HG03066 (cell line): Measurements from ENCODE around the gene DOCK10.

ENCODE experiments used
- ATAC-seq: cut with Tn5 transposase; IDR thresholded peaks from one replicate; pipeline ENCODE4 v1.9.1; 2021; ENCODE audit warnings: low read depth; ENCODE audit not compliant: unreplicated experiment

DOCK10 gene

DNA sequence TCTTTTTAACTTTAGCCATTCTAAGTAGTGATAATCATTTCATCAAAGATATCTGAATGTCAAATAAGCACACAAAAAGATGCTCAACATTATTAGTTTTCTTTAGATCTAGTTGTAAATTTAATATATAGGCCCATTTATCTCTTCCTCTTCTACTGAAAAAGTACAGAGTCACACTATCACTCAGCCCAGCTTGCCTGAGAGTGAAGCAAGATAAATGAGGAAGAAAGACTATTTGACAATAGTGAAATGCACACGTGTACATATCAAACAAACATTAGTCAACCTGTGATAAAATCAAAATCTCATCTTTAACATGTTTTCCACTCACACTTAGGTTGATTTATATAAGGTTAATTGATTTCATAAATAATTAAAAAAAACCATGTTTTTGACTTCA, 242.6 kb downstream of the DOCK10 start:
- ATAC-seq: no peak

DNA sequence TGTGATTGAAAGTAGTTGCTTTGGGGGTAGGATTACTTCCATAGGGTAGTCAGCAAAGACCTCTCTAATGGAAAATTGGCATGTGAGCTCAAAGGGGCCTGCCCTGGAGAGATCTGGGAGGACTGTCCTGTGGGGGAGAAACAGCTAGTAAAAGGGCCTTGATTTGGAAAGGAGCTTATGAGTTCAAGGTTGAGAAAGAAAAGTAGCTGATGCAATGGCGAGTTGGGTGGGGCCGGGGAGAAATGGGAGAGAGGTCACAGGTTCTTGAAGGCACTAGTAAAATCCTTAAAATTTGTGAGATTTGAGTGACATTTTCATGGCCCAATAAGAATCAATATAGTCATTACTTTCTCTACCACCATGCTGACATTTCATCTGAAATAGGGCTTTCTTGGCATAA, 244.1 kb downstream of the DOCK10 start:
- ATAC-seq: no peak

DNA sequence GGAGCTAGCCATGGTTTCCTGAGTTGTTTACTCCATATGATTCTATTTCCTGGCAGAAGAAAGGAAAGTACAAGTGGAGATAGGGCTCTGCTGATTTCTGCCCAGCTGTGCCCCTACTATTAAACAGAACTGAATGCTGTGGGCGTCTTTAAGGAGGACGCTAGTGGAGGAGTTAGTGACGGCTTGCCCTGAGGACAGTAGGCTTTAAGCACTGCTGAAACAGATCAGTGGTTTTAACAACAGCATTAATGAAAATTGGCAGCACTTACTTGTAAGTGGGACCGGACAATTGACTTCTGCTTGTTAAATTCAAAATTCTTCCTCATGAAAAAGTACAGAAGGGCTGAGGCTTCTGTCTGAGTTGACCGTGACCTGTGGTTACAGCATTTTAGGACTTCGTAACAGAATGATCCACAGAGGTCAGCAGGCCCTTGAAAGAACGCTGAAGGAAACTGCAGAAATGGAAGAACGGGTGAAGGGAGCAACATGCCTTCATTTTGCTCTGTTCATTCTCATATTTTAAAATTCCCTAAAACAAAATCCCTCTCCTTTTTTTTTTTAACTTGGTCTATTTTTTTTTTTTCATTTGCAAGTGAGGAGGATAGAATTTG, 245.5 kb downstream of the DOCK10 start:
- no peak for ATAC-seq

DNA sequence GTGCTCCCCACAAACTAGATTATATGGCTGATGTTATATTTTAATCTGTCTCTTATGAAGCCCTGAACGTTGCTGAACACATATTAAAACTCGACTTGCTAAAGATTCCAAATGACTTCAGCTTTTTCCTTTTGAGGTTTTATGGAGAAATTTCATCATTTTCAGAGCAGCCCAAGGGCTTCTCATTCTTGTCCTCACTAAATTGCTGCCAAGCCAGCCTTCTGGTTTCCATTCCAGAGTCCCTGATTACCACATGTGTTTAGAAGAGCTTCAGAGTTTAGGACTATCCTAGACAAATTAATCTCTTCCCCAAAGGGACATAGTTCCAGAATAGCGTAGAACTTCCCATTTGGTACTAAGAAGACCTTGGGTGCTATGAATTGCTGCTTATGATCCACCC, 248.3 kb downstream of the DOCK10 start:
- no peak for ATAC-seq

DNA sequence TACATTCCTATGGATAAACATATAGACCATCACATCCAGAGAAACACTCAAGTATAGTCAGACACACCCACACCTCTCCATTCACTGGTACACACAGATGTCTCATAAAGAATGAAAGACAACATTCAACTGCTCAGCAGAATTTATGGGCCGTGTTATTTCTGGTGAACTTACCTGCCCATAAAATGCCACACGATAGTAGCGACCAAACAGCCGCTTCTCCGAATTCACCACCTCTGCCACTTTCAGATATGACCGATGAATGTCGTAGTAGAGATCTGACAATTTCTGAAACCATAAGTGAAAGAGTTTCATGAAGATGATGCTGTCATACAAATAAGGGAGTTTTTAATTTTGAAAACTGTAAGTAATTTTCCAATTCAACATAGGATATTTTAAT, 255.4 kb downstream of the DOCK10 start:
- ATAC-seq: no peak

DNA sequence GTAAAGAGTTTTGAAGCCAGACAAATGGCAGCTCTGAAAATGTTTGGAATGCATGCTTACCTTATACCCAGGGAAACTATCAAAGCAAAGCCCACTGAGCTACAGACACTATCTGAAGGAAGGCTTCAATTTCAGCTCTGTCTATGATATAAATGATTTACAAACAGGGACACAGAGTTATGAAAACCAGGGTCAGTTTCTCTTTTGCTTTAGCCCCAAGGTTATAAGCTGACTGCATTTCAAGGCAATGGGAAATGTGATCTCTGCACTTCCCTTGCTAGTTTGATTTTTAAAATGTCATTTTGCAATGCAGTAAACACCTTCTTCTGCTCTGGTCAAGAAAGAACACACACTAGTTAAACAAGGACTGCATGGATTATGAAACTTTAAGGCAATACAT, 260.9 kb downstream of the DOCK10 start:
- ATAC-seq: no peak

DNA sequence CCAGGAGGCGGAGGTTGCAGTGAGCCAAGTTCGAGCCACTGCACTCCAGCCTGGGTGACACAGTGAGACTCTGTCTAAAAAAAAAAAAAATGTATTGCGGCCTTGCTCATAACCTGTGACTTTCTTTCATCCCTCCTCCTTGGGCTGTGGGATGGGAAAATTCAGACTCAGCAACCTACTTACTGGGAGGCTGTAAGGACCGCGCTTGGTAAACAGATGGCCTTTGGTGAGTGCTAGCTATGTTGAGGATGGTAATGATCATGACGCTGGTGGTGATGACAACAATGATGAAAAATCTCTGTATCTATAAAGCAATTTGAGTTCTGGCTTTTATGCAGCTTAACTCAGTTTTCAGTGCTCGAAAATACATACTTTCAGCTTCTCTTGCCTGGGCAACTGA, 261.4 kb downstream of the DOCK10 start:
- ATAC-seq: no peak

DNA sequence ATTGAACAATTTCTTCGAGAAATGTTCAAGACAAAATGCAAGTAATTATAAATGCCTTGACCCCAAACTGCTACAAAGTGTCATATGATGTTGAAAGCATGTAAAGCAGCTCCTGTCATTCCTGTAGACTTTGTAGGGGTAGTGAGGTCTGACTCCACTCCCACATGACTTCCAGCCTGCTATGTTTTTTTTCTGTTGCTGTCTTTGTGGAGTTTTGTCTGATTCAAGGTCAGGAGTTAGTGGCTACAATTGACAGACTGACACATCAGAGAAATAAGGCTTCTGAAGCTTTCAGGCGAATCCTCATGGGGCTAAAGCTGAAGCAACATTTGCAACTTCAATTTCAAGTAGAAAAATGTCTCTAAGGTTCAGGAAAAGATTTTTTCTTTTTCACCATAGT, 262.2 kb downstream of the DOCK10 start:
- no peak for ATAC-seq

DNA sequence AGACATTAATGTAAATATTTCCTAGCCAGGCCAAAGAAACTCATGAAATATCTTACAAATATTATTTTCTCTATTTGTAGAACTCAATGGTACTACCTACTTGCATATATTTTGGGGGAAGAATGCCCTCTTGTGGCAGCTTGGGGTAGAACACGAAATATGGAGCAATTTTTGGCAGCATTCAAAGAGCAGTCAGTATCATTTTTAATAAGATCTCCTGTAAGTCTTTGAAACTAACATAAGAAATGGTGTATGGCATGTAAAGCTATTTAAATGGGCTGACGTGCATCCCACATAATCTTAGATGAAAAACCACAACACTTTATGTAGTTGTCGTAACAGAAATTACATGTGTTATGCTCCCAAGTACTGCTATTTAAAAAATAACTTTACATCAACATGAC, 263.8 kb downstream of the DOCK10 start:
- ATAC-seq: peak; percentile 65

DNA sequence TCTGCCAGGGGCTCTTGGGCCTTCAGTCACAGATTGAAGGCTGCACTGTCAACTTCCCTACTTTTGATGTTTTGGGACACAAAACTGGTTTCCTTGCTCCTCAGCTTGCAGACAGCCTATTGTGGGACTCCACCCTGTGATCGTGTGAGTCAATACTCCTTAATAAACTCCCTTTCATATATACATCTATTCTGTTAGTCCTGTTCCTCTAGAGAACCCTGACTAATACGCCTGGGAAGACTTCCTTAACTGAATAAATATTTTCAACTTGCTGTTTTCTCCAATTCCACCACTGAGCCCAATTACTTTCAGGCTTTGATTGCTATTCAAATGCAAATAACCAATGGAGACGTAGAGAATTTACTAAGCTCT, 264.7 kb downstream of the DOCK10 start:
- no peak for ATAC-seq

DNA sequence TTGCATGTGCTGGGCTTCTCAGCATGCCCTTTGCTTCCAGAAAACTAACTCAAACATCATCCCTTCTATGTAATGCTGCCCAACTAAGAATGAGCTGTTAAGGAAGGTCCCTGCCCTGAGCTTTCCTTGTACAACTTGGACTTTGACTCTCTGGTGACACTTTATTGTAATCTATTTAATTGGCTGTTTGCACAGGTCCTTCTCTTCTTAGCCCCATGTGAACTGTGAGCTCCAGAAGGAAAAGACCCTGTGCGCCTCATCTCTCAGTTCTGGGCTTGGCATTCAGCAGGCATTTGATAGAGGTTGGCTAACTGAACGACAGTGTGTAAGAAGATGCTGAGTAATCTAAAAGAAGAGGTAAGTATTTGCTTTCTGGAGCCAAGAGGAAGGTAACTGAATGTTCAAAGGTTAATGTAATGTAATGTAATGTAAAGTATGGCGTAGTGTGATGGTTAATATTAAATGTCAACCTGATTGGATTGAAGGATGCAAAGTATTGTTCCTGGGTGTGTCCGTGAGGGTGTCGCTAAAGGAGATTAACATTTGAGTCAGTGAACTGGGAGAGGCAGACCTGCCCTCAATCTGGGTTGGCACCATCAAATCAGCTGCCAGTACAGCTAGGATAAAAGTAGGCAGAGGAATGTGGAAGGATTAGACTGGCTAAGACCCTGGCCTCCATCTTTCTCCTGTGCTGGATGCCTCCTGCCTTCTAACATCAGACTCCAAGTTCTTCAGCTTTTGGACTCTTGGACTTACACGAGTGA, 265.3 kb downstream of the DOCK10 start:
- no peak for ATAC-seq

DNA sequence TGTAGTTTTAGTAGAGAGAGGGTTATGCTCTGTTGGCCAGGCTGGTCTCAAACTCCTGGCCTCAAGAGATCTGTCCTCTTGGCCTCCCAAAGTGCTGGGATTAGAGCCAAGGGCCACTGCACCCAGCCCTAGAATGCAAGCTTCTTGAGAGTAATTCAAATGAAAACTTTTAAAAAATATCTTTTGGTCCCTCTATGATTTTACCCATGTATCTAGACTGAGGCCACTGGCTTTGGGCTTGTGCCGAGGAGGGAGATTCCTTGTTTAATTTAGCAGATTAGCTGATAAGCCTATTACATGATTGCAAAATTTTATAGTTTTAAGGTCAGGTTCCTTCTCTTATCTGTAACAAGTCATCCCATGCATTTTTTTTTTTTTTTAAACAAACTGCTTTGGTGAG, 266.6 kb downstream of the DOCK10 start:
- ATAC-seq: no peak

DNA sequence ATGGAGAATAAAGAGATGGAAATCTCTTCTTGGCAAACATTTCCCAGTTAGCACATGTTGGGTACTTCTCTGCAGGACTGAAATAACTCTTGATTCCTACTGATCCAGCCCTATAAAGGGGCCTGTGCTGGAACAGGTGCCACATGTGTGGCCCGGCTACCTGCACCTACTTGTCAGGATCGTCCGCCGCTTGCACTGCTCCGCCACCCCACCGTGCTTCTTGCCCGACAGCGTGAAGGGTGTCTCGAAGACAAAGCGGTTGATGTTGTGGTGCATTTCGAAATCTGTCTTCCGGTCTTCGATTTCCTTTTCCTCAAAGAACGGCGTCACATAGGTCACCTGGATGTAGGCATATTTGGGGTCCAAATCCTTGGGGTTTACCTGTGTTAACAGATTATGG, 267.5 kb downstream of the DOCK10 start:
- no peak for ATAC-seq

DNA sequence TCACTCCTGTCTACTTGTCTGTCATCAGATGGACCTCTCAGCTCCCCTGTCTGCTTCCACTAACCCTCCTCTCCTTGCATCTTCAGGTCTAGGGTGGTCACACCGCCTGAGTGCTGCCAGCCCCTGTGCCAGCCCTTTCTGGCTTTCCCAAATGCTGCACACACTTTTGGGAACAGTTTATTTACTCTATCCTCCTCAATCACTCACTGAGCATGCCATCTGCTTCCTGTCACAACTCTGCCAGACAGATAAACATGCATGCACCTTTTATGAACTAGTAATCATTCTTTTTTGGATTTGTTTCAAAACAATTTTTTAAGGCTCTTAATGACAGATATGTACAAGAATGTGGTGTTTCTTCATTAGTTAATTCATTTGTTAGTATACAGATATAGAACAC, 269.8 kb downstream of the DOCK10 start:
- ATAC-seq: no peak

DNA sequence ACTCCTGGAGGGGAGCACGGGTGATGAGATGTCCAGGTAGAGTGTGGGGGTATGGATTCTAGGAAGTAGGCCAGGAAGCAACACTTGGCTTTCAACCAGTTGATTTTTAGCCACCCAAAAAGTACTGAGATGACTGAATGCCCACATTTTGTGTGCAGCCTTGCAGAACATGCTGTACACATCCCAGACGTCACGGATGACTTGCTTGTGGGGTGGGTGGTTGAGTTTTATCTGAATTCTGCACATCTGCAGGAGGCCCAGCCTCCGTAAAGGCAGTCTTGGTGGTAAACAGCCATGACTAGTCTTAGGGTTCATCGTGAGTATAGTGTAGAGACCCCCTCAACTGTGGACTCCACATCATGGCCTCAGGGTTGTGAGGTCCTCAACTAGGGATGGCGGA, 272.8 kb downstream of the DOCK10 start:
- ATAC-seq: peak; percentile 34

DNA sequence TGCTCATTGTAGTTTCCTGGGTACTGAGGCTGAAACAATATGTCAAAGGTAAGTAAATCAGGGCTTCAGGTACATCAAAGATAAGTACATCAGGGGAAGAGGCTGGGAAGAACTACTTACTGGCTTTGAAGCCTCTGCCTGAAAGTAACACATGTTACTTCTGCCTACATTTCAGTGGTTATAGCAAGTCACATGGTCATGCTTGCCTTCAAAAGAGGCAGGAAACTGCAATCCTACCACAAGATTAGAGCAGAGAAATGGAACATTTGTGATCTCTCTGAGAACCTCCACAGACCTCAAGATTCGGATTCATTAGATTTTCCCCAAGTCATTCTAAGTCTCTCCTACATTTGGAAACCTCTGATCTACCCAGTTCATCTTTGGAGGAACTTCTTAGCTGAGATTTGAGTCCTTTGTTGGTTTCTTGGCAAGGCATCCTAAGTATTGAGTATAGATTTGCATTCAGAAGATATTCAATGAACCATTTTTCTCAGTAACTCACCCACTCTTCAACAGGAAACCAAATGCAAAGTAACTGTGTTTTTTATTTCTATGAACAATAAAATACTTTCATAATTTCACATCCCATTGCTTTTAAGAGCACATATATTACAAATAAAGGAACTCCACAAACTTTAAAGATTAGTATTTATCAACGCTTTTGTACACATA, 277.6 kb downstream of the DOCK10 start:
- no peak for ATAC-seq

DNA sequence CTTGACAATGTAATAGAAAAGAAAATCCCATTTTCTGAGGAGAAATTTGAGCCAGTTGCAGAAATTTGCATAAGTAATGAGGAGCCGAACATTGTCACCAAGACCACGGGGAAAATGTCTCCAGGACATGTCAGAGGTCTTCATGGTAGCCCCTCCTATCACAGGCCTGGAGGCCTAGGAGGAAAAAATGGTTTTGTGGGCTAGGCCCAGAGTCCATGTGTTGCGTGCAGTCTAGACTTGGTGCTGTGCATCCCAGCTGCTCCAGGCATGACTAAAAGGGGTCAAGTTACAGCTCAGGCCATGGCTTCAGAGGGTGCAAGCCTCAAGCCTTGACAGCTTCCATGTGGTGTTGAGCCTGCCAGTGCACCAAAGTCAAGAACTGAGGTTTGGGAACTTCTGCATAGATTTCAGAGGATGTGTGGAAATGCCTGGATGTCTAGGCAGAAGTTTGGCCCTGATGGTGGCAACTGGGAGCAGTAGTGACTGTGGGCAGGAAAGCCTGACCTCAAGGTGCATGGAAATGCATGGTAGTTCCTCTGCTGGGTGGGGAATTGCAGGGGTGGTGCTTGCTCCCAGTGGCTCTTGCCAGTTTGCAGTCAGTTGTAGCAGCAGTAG, 284.2 kb downstream of the DOCK10 start:
- no peak for ATAC-seq

DNA sequence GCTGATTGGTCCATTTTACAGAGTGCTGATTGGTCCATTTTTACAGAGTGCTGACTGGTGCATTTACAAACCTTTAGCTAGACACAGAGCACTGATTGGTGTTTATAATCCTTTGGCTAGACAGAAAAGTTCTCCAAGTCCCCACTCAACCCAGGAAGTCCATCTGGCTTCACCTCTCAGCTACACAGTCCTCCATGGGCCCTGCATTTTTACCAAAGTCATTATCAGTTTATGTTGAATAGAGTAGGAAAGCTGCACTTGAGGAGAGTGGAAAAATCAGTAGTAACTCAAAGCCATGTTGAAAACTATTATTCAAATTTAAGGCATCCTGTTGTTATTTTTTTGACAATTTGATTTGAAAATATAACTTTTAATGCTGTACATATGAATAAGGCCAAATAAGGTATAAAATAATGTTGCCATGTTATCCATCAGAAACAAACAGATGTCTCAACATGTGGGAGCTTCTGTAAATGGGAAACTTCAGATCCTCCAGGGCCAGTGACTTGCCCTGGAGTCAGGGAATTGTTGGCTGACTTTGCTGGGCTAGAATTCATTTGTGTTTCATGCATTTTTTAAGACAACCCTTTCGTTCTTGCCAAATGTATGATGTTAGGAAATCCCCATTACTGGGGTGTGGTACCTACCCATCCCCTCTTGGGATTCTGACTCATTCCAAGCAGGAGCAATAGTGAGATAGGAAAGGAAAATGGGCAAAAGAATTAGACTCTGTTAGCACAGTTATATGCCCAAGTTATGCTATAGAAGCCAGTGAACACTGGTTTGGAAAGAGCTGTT, 288.3 kb downstream of the DOCK10 start:
- ATAC-seq: no peak

DNA sequence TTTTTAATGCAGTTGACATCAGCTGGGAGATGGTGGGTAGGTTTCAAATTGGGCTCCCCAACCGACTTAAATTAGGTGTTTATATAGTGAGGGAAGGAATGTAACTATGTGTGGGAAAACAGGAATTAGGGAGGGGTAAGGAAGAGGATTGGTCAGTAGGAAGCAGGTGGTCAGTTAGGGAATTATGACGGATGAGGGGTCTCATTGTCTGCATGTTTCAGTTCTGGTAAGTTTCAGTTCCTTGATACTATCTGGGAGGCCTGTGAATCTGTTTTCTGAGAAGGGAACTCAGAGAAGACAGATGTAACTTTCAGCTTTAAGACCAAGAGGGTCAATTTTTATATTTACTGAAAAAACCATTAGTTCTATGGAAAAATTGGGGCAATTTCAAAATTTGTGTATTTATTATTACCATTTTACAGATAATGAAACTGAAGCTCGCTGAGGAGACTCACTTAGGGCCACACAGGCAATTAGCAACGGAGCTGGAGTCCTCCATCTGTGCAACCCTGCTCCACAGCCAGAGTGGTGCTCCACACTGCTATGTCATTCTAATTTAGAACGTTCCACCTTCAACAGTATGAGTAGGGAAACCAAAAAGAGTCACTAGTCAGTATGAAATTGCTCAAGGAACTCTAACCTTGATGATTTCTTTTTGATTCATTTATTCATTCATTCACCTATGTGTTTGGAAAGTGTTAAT, 290.1 kb downstream of the DOCK10 start:
- ATAC-seq: peak; percentile 65

DNA sequence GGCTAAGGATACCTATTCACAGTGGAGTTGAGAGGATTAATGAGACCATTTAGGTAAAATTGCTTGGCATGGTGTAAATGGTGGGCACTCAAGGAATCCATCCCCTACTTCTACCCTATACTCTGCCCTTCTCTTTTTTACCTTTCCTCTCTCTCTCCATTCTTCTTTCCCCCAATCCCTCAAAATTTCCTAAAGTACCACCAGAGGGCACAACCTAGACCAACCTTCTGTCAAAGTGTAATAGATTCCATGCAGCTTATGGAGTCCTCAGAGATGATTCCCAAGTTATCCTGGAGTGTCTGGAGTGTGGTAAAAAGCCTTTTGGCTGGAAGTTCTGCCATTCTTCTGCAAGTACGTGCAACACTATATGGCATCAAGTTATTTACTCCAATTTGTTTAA, 293.1 kb downstream of the DOCK10 start:
- ATAC-seq: no peak
